AG20443 (cell line): ENCODE measurements around the gene IFT20.

Experiments used
- DNase-seq: peaks from one replicate; pipeline ENCODE4 v3.0.0; 2012; ENCODE audit warnings: low spot score, mixed read lengths

IFT20 gene

GRCh38 chr17:28335201-28335958 lies at the start of gene IFT20, which contains the start of gene TNFAIP1:
Gene IFT20 (minus strand): TSS chr17:28335472. CDS start chr17:28331985, 3,487 bp downstream.
Gene TNFAIP1 (plus strand): TSS chr17:28335761. CDS start chr17:28339522, 3,761 bp downstream.
- peak; percentile 96 for DNase-seq

- DNase-seq: no peak
Observed at GRCh38 chr17:28385037-28385400, 49.7 kb upstream of the IFT20 start.

- peak; percentile 66 for DNase-seq
Observed at GRCh38 chr17:28384281-28385036, 49.2 kb upstream of the IFT20 start.

- DNase-seq: no peak
Observed at GRCh38 chr17:28381141-28381825, 46.0 kb upstream of the IFT20 start.

GRCh38 chr17:28379814-28380801 lies 44.8 kb upstream of the IFT20 start:
- DNase-seq: no peak

- no peak for DNase-seq
Observed at GRCh38 chr17:28372945-28373274, 37.6 kb upstream of the IFT20 start.

- DNase-seq: peak; percentile 66
Observed at GRCh38 chr17:28372203-28372944, 37.1 kb upstream of the IFT20 start.

- DNase-seq: peak; percentile 94
Observed at GRCh38 chr17:28371245-28372202, 36.3 kb upstream of the IFT20 start, which contains the start of gene SARM1. Gene SARM1 (plus strand): TSS chr17:28371694. CDS start chr17:28372033, 339 bp downstream.

- no peak for DNase-seq
Observed at GRCh38 chr17:28370744-28371103, 35.5 kb upstream of the IFT20 start.

- peak; percentile 23 for DNase-seq
Observed at GRCh38 chr17:28370035-28370743, 34.9 kb upstream of the IFT20 start, which contains the start of gene VTN. Gene VTN (minus strand): TSS chr17:28370307. CDS start chr17:28370203, 104 bp downstream.

GRCh38 chr17:28369684-28370034 lies 34.4 kb upstream of the IFT20 start:
- no peak for DNase-seq

- DNase-seq: no peak
Observed at GRCh38 chr17:28368915-28369683, 33.8 kb upstream of the IFT20 start.

- DNase-seq: no peak
Observed at GRCh38 chr17:28368306-28368831, 33.1 kb upstream of the IFT20 start.

GRCh38 chr17:28367641-28368305 lies 32.5 kb upstream of the IFT20 start:
- DNase-seq: no peak

- DNase-seq: no peak
Observed at GRCh38 chr17:28366605-28367004, 31.3 kb upstream of the IFT20 start.

GRCh38 chr17:28365487-28365886 lies 30.2 kb upstream of the IFT20 start:
- DNase-seq: no peak

- no peak for DNase-seq
Observed at GRCh38 chr17:28364665-28365363, 29.5 kb upstream of the IFT20 start, which contains the start of gene SEBOX. Gene SEBOX (minus strand): TSS chr17:28365199. CDS start chr17:28365151, 48 bp downstream.
